ENCODE results near the gene DLGAP4.
"Not testable (repeated sequence)": the region's sequence is repeated elsewhere in the genome, so short reads cannot be mapped to it uniquely, and the experiment has no call there.

The DLGAP4 gene

GRCh38 chr20:36506253-36506652, 200.1 kb downstream of the DLGAP4 start:
- no peak for DNase-seq

- no peak for DNase-seq
Measured at GRCh38 chr20:36507746-36508145, 201.6 kb downstream of the DLGAP4 start.

GRCh38 chr20:36519012-36519719, 213.0 kb downstream of the DLGAP4 start:
- no peak for DNase-seq

- DNase-seq, result no peak
Measured at GRCh38 chr20:36519944-36520343, 213.8 kb downstream of the DLGAP4 start.

GRCh38 chr20:36521526-36521925, 215.4 kb downstream of the DLGAP4 start:
- DNase-seq, result no peak

GRCh38 chr20:36522412-36522811, 216.3 kb downstream of the DLGAP4 start:
- DNase-seq, result not testable (repeated sequence)

GRCh38 chr20:36523341-36523740, 217.2 kb downstream of the DLGAP4 start:
- no peak for DNase-seq

GRCh38 chr20:36525620-36526365, 219.7 kb downstream of the DLGAP4 start:
- no peak for DNase-seq

GRCh38 chr20:36526521-36527011, 220.4 kb downstream of the DLGAP4 start:
- DNase-seq, result peak; percentile 72

GRCh38 chr20:36527331-36528125, 221.4 kb downstream of the DLGAP4 start:
- peak; percentile 48 for DNase-seq

GRCh38 chr20:36528176-36528874, 222.2 kb downstream of the DLGAP4 start:
- DNase-seq, result no peak

GRCh38 chr20:36528875-36529417, 222.8 kb downstream of the DLGAP4 start:
- DNase-seq, result peak; percentile 55

GRCh38 chr20:36532388-36532787, 226.2 kb downstream of the DLGAP4 start:
- no peak for DNase-seq

- DNase-seq, result no peak
Measured at GRCh38 chr20:36532822-36533221, 226.7 kb downstream of the DLGAP4 start.

GRCh38 chr20:36538026-36538722, 232.0 kb downstream of the DLGAP4 start:
- no peak for DNase-seq

GRCh38 chr20:36540551-36541211, 234.5 kb downstream of the DLGAP4 start:
- peak; percentile 43 for DNase-seq

GRCh38 chr20:36541227-36541767, 235.2 kb downstream of the DLGAP4 start, which contains the start of gene MYL9:
TSS of gene MYL9 (plus strand) at chr20:36541519. CDS start at chr20:36544885, 3,366 bp downstream.
- DNase-seq, result peak; percentile 53

- peak; percentile 58 for DNase-seq
Measured at GRCh38 chr20:36541768-36542488, 235.8 kb downstream of the DLGAP4 start.

- DNase-seq, result no peak
Measured at GRCh38 chr20:36542516-36543183, 236.5 kb downstream of the DLGAP4 start.
